B cell (primary cell): ENCODE results near the gene PDZRN3. TPM values are rescaled to one million over a fixed set of nuclear protein-coding genes. Genes with fewer than 3 reads are reported as not detected.

Experiments
- ATAC-seq: fragments of 200-7000 bp; cut with Tn5 transposase; one replicate; pipeline ENCODE4 v1.10.0; 2021; ENCODE audit warnings: low read depth, mild to moderate bottlenecking, moderate number of reproducible peaks, moderate library complexity
- CTCF ChIA-PET: fragments of 350-600 bp; sonication (Branson Sonifier 250); formaldehyde crosslinking; loops from one replicate; lab custom pipeline; 2021; ENCODE audit warnings: antibody characterized with exemption, inconsistent platforms; lab: Charles Lee
- POLR2A ChIA-PET: fragments of 350-600 bp; sonication (Branson Sonifier 250); formaldehyde crosslinking; loops from one replicate; lab custom pipeline; 2021; ENCODE audit warnings: antibody characterized with exemption; lab: Charles Lee
- DNase-seq: peaks from one replicate; pipeline ENCODE4 v3.0.0; 2013
- H2AFZ ChIP-seq: 2 replicates; pipeline ENCODE4 v1.6.1; 2012; ENCODE audit warnings: mild to moderate bottlenecking, low read depth, low read length; ENCODE audit not compliant: insufficient read depth, poor library complexity, severe bottlenecking
- H3K27ac ChIP-seq, 2 donors: 1 replicate in 1 of 2; 2 replicates in 1 of 2; pipeline ENCODE4 v1.5.1; 2012 to 2013; ENCODE audit warnings: low read length in 2 of 2, mild to moderate bottlenecking in 2 of 2, moderate library complexity in 1 of 2
- H3K27me3 ChIP-seq, 4 experiments: fragments of 200-600 bp in 1 of 4; sonication (generic) in 1 of 4; replicated peaks in 1 of 4; 1 replicate in 2 of 4; 2 replicates in 2 of 4; pipeline versions ENCODE4 v1.6.1 to v1.7.0; 2013 to 2016; ENCODE audit warnings: low read length in 3 of 4, mild to moderate bottlenecking in 2 of 4, mixed read lengths in 1 of 4, moderate library complexity in 1 of 4; ENCODE audit not compliant: insufficient read depth in 4 of 4, control insufficient read depth in 3 of 4; ENCODE audit errors: control extremely low read depth in 1 of 4
- H3K36me3 ChIP-seq, 2 experiments: replicated peaks in 1 of 2; 1 replicate in 1 of 2; 2 replicates in 1 of 2; pipeline versions ENCODE4 v1.6.1 to v1.7.1; 2013; ENCODE audit warnings: low read length in 1 of 2; ENCODE audit not compliant: insufficient read depth in 2 of 2, control insufficient read depth in 1 of 2; ENCODE audit errors: control extremely low read depth in 1 of 2, extremely low read depth in 1 of 2
- H3K4me1 ChIP-seq, 2 donors: fragments of 200-600 bp in 1 of 2; sonication (generic) in 1 of 2; 1 replicate in 1 of 2; 2 replicates in 1 of 2; pipeline versions ENCODE4 v1.5.1 to v1.6.1; 2013 to 2017; ENCODE audit warnings: low read length in 2 of 2; ENCODE audit not compliant: control insufficient read depth in 2 of 2, insufficient read depth in 2 of 2
- H3K4me2 ChIP-seq: replicated peaks from 2 replicates; pipeline ENCODE3; 2012; ENCODE audit warnings: mild to moderate bottlenecking, low read depth, low read length; ENCODE audit not compliant: poor library complexity, severe bottlenecking
- H3K4me3 ChIP-seq, 5 experiments: fragments of 200-600 bp in 1 of 5; sonication (generic) in 1 of 5; 1 replicate in 3 of 5; 2 replicates in 2 of 5; pipeline versions ENCODE4 v1.5.1 to v1.7.0; 2011 to 2016; ENCODE audit warnings: low read length in 4 of 5, mild to moderate bottlenecking in 4 of 5, low read depth in 2 of 5, control low read depth in 1 of 5, moderate library complexity in 1 of 5; ENCODE audit not compliant: insufficient read depth in 1 of 5; ENCODE audit errors: control extremely low read depth in 1 of 5, extremely low read depth in 1 of 5
- H3K79me2 ChIP-seq: fragments of 200-600 bp; sonication (generic); one replicate; pipeline ENCODE4 v1.6.0; 2016; ENCODE audit warnings: low read length; ENCODE audit not compliant: control insufficient read depth, insufficient read depth
- H3K9ac ChIP-seq: fragments of 200-600 bp; sonication (generic); 2 replicates; pipeline ENCODE4 v1.6.1; 2017; ENCODE audit warnings: mild to moderate bottlenecking, low read length, moderate library complexity
- H3K9me3 ChIP-seq, 3 donors: one replicate each; pipeline versions ENCODE4 v1.6.1 to v1.7.1; 2013; ENCODE audit warnings: low read length in 2 of 3; ENCODE audit not compliant: control insufficient read depth in 2 of 3, insufficient read depth in 1 of 3; ENCODE audit errors: control extremely low read depth in 1 of 3
- H4K20me1 ChIP-seq: 2 replicates; pipeline ENCODE4 v1.6.0; 2012; ENCODE audit warnings: mild to moderate bottlenecking, low read length; ENCODE audit not compliant: insufficient read depth, control insufficient read depth, poor library complexity, severe bottlenecking
- H3K27ac Mint-ChIP-seq: one replicate; pipeline ENCODE4 v1.8.0; 2021; ENCODE audit warnings: mixed read lengths
- H3K27me3 Mint-ChIP-seq: one replicate; pipeline ENCODE4 v1.8.0; 2021; ENCODE audit warnings: mixed read lengths
- H3K4me1 Mint-ChIP-seq: one replicate; pipeline ENCODE4 v1.8.0; 2021; ENCODE audit warnings: mixed read lengths
- H3K4me3 Mint-ChIP-seq: one replicate; pipeline ENCODE4 v1.8.0; 2021; ENCODE audit warnings: mixed read lengths
- H3K9me3 Mint-ChIP-seq: one replicate; pipeline ENCODE4 v1.8.0; 2022; ENCODE audit warnings: mixed read lengths; ENCODE audit not compliant: insufficient read depth
- EZH2 ChIP-seq: IDR thresholded peaks from 2 replicates; pipeline ENCODE4 v1.6.1; 2012; ENCODE audit warnings: borderline replicate concordance, low read depth, mild to moderate bottlenecking, moderate library complexity, low read length; ENCODE audit not compliant: insufficient read depth, poor library complexity, severe bottlenecking
- WGBS: methylation state at CpG from one replicate; pipeline ENCODE4 v1.1.5; 2013; ENCODE audit warnings: missing lambda C conversion rate; ENCODE audit not compliant: insufficient coverage; 5-methylcytosine and 5-hydroxymethylcytosine counted together
- intact Hi-C: fragments of 100-400 bp; cut with micrococcal nuclease; formaldehyde crosslinking; loops from one replicate; pipeline ENCODE4 v1.10.0; 2022
- polyA plus RNA-seq: library from polyadenylated mRNA; depleted of rRNA; stranded (reverse); fragments of >200 nt; gene quantifications from 2 replicates; pipeline ENCODE4 v1.2.3, GENCODE V29; 2012
- total RNA-seq, 2 donors: library from RNA; stranded (reverse); fragments of 120-200 nt in 1 of 2; gene quantifications; 1 replicate in 1 of 2; 2 replicates in 1 of 2; pipeline versions ENCODE4 v1.2.3 to v1.2.4, GENCODE V29; 2013 to 2022
- TF ChIP-seq, protein P1 (sequence below): fragments of 200-600 bp; IDR thresholded peaks from one replicate; pipeline ENCODE4 v1.8.0; 2022; ENCODE audit warnings: antibody characterized with exemption, mild to moderate bottlenecking

The PDZRN3 gene
- total and polyA plus RNA-seq, 2 donors (not counting 1 experiment from before 2014, with no cell fraction given): not detected

DNA sequence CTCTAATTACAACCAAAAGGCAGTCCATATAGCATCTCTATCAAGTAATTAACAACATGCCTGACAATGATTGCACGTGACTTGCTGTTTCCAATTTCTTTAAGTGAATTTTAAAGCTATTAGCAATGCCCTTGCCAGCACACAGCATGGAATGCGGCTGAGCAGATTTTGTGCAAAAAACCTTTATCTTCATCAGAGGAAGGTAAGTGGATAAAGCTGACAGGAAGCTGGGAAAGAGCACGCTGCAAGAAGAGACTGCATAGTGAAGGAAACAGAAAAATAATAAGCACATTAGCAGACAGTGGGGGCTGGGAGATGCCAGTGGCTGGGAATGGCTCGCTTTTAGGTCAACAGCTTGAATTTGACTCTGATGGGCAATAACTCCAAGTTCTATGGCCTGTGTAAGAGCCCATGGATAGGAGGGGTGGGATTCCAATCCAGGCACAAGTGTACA, 138.8 kb downstream of the PDZRN3 start:
- ChIA-PET POLR2A (no interaction called here), CTCF (interaction anchor here (0.7 kb wide), 1 partner anchor 16 kb away, joined by 3 read pairs; no protein-coding TSS in a partner anchor)
- no peak for DNase-seq
- Histone ChIP-seq H3K9me3 (no peaks in the 10 kb centered on the region), H2AFZ (no peak overlapping the region), H3K36me3 (no peaks in the 10 kb centered on the region), H3K27ac (no peak overlapping the region), H3K79me2 (no peaks in the 10 kb centered on the region), H3K4me3 (no peak overlapping the region), H3K9ac (no peak overlapping the region), H3K27me3 (peaks cover 0 to 7% (median 0%) of the 10 kb centered on the region in 4 experiments), H3K4me1 (peaks cover 0 to 4% of the 10 kb centered on the region in 2 donors), H4K20me1 (no peaks in the 10 kb centered on the region), H3K4me2 (no peak overlapping the region)
- intact Hi-C loops: no loop called here
- Mint-ChIP-seq H3K4me3 (no peak overlapping the region), H3K4me1 (peaks cover 8% of the 10 kb centered on the region), H3K27ac (no peak overlapping the region), H3K9me3 (no peaks in the 10 kb centered on the region), H3K27me3 (peaks cover 5% of the 10 kb centered on the region)
- 87% methylated on average over 3 of the region's 4 CpGs for WGBS
- no peak for ATAC-seq
- TF ChIP-seq, protein P1, sequence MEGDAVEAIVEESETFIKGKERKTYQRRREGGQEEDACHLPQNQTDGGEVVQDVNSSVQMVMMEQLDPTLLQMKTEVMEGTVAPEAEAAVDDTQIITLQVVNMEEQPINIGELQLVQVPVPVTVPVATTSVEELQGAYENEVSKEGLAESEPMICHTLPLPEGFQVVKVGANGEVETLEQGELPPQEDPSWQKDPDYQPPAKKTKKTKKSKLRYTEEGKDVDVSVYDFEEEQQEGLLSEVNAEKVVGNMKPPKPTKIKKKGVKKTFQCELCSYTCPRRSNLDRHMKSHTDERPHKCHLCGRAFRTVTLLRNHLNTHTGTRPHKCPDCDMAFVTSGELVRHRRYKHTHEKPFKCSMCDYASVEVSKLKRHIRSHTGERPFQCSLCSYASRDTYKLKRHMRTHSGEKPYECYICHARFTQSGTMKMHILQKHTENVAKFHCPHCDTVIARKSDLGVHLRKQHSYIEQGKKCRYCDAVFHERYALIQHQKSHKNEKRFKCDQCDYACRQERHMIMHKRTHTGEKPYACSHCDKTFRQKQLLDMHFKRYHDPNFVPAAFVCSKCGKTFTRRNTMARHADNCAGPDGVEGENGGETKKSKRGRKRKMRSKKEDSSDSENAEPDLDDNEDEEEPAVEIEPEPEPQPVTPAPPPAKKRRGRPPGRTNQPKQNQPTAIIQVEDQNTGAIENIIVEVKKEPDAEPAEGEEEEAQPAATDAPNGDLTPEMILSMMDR: no peak
- no peak for TF ChIP-seq EZH2

DNA sequence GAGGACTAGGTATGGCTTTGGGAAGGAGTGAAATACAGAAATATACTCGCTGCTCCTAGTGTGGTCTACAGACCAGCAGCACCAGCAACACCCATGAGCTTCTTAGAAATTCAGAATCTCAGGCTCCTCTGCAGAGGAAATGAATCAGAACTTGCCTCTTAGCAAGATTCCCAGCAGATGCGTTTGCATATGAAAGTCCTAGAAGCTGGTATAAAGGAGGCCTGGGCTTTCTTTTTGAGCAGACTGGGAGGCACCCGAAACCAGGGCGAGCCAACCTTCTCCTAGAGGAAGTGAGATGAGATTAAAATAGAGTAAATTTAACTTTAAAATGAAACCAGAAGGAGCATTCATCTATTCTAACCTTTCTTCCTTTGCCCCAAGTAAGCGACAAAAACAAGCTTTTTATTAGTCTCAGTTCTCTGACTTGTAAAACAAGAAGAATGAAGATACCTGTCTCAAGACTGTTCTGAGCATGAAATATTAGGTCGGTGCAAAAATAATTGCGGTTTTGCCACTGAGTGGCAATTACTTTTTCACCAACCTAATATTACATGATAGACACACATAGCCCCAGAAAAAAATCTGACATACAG, 140.0 kb downstream of the PDZRN3 start:
- no peaks in the 10 kb centered on the region for H3K9me3 Mint-ChIP-seq
- Histone ChIP-seq H3K27ac (no peak overlapping the region), H3K4me3 (no peak overlapping the region), H2AFZ (no peak overlapping the region), H3K9ac (no peak overlapping the region), H4K20me1 (no peaks in the 10 kb centered on the region), H3K36me3 (no peaks in the 10 kb centered on the region), H3K4me2 (no peak overlapping the region), H3K79me2 (no peaks in the 10 kb centered on the region), H3K27me3 (no peaks in the 10 kb centered on the region), H3K9me3 (no peaks in the 10 kb centered on the region), H3K4me1 (peaks cover 0 to 4% of the 10 kb centered on the region in 2 donors)
- WGBS: 13% methylated on average over 1 of the region's 7 CpGs
- intact Hi-C loops: no loop called here
- TF ChIP-seq, protein P1: no peak
- no peak for TF ChIP-seq EZH2
- DNase-seq: no peak
- H3K4me1 Mint-ChIP-seq: peaks cover 8% of the 10 kb centered on the region
- H3K27ac Mint-ChIP-seq: no peak overlapping the region
- ATAC-seq: no peak
- ChIA-PET POLR2A (no interaction called here), CTCF (interaction anchor here (1.0 kb wide), 1 partner anchor 18 kb away, joined by 3 read pairs; no protein-coding TSS in a partner anchor)
- H3K27me3 Mint-ChIP-seq: peaks cover 4% of the 10 kb centered on the region
- no peak overlapping the region for H3K4me3 Mint-ChIP-seq
